Ovary (tissue), 9 donors: ENCODE data around the gene CCDC157. TPM values are rescaled to one million over a fixed set of nuclear protein-coding genes. Genes with fewer than 3 reads are reported as not detected.

Experiments
- DNase-seq, 5 donors: peaks; one replicate each; pipeline ENCODE4 v3.0.0-alpha.2; 2019 to 2020
- H3K27ac ChIP-seq, 2 donors: fragments of 200-600 bp; one replicate each; pipeline versions ENCODE4 v1.5.1 to v1.8.0; 2019 to 2022
- H3K27me3 ChIP-seq: fragments of 200-600 bp; one replicate; pipeline ENCODE4 v1.8.0; 2022
- H3K36me3 ChIP-seq: fragments of 200-600 bp; sonication (generic); one replicate; pipeline ENCODE4 v1.5.1; 2019
- H3K4me1 ChIP-seq: one replicate; pipeline ENCODE4 v1.8.1; 2013; ENCODE audit warnings: mild to moderate bottlenecking, moderate library complexity; ENCODE audit not compliant: insufficient read depth
- H3K4me3 ChIP-seq: fragments of 200-600 bp; sonication (generic); one replicate; pipeline ENCODE4 v1.5.1; 2017
- H3K9me3 ChIP-seq, 2 donors: fragments of 200-600 bp in 1 of 2; sonication (generic) in 1 of 2; one replicate each; pipeline versions ENCODE4 v1.5.1 to v1.8.1; 2013 to 2019; ENCODE audit warnings: mild to moderate bottlenecking in 1 of 2, moderate library complexity in 1 of 2
- EP300 ChIP-seq: sonication (generic); formaldehyde crosslinking; IDR thresholded peaks from one replicate; pipeline ENCODE4 v1.6.1; 2017; ENCODE audit warnings: antibody characterized with exemption
- POLR2A ChIP-seq: fragments of 450-650 bp; IDR thresholded peaks from one replicate; pipeline ENCODE4 v1.6.1; 2017; ENCODE audit warnings: antibody characterized with exemption, mild to moderate bottlenecking, moderate library complexity
- WGBS, 3 donors: extraction: QIAGEN DNeasy Blood & Tissue Kit in 1 of 3; methylation state at CpG; one replicate each; pipeline versions ENCODE4 v1.1.5 to v1.1.7; 2013 to 2017; 5-methylcytosine and 5-hydroxymethylcytosine counted together
- intact Hi-C, 4 donors: fragments of 100-400 bp; cut with DNase I; formaldehyde crosslinking; loops; one replicate each; pipeline versions ENCODE4 v1.11.0 to v1.15.1; 2022 to 2023
- polyA plus RNA-seq, 2 donors: library from polyadenylated mRNA; stranded (reverse); fragments of 200-250 nt in 1 of 2; fragments of 350-450 nt in 1 of 2; fragmentation: Illumina TruSeq in 1 of 2; extraction: RNeasy Lipid Tissue Mini Kit (QIAGEN cat#74804) in 1 of 2; gene quantifications; one replicate each; pipeline ENCODE4 v1.2.3, GENCODE V29; 2013 to 2014
- total RNA-seq, 7 donors: library from RNA; depleted of rRNA in 2 of 7; stranded (reverse); fragments of >200 nt in 2 of 7; fragmentation: NEBNext Ultra II Directional in 3 of 7; extraction: Animal tissue kit (Norgen Biotek cat#: 25700) in 3 of 7; gene quantifications; one replicate each; pipeline versions ENCODE4 v1.1.0 to v1.2.4, GENCODE V29; 2016 to 2023
- TF ChIP-seq, protein P1 (sequence below), 3 donors: fragments of 450-650 bp in 2 of 3; fragments of 200-600 bp in 1 of 3; IDR thresholded peaks; one replicate each; pipeline versions ENCODE4 v1.5.1 to v1.8.0; 2016 to 2022; ENCODE audit warnings: antibody characterized with exemption in 3 of 3, mild to moderate bottlenecking in 1 of 3
- donor health status: DM: no; HTN: no; CAD: no; lungs with moderate emphysema.
- donor health status: DM: no; HTN: no; CAD: no.
- donor health status: Bipolar disorder and iron deficiency.
- donor health status: DM: yes; HTN: yes; CAD: no.
- donor health status: DM: no; HTN: no; CAD: no.
- donor health status: DM: yes; HTN: yes; CAD: no.

The CCDC157 gene
- total and polyA plus RNA-seq, 9 donors: 0.60 to 28.0 (median 2.4) TPM

DNA sequence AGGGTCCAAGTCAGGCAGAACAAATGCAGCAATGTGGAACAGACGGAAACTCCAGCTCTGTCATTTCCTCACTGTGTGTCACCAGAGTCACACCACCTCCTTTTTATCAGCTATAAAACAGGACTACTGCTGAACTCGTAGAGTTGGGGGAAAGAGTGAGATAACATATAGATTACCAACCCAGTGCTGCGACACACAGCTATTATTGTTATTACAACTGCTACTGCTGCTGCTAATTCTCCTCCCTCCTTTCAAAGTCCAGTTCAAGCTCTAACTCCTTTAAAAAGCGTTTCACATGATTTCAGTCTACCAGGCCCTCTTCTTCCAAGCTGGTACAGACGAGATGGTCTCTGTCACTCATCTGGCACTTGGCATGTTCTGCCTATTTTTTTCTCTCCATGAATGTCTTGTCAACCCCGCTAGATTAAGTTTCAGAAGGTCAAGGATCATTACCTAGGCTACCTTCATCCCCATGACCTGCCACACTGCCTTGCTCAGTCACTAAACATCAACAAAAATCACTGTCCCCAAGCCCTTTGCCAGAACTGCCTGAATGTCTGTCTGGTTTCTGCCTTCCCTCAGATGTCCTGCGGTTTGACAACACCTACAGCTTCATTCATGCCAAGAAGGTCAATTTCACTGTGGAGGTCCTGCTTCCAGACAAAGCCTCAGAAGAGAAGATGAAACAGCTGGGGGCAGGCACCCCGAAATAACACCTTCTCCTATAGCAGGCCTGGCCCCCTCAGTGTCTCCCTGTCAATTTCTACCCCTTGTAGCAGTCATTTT is 65.1 kb downstream of the CCDC157 start:
- peak overlapping the region; percentile 79 to 97 for H3K27ac ChIP-seq
- H3K9me3 ChIP-seq: no peaks in the 10 kb centered on the region
- H3K4me3 ChIP-seq: no peak overlapping the region
- no peaks in the 10 kb centered on the region for H3K36me3 ChIP-seq
- DNase-seq: no peak
- intact Hi-C loops: loop anchor here in 1 of 4 donors (10.0 kb wide), 1 partner anchor 173 kb away; the partner anchor contains the start of gene PES1
- peaks cover 6% of the 10 kb centered on the region for H3K4me1 ChIP-seq
- no peaks in the 10 kb centered on the region for H3K27me3 ChIP-seq
- TF ChIP-seq POLR2A (no peak), EP300 (no peak)
- TF ChIP-seq, protein P1, sequence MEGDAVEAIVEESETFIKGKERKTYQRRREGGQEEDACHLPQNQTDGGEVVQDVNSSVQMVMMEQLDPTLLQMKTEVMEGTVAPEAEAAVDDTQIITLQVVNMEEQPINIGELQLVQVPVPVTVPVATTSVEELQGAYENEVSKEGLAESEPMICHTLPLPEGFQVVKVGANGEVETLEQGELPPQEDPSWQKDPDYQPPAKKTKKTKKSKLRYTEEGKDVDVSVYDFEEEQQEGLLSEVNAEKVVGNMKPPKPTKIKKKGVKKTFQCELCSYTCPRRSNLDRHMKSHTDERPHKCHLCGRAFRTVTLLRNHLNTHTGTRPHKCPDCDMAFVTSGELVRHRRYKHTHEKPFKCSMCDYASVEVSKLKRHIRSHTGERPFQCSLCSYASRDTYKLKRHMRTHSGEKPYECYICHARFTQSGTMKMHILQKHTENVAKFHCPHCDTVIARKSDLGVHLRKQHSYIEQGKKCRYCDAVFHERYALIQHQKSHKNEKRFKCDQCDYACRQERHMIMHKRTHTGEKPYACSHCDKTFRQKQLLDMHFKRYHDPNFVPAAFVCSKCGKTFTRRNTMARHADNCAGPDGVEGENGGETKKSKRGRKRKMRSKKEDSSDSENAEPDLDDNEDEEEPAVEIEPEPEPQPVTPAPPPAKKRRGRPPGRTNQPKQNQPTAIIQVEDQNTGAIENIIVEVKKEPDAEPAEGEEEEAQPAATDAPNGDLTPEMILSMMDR (IDR thresholded peaks at IDR 0.05): no peak
- 80 to 85% (median 80%) methylated on average over 8 of the region's 8 CpGs for WGBS, 3 donors

DNA sequence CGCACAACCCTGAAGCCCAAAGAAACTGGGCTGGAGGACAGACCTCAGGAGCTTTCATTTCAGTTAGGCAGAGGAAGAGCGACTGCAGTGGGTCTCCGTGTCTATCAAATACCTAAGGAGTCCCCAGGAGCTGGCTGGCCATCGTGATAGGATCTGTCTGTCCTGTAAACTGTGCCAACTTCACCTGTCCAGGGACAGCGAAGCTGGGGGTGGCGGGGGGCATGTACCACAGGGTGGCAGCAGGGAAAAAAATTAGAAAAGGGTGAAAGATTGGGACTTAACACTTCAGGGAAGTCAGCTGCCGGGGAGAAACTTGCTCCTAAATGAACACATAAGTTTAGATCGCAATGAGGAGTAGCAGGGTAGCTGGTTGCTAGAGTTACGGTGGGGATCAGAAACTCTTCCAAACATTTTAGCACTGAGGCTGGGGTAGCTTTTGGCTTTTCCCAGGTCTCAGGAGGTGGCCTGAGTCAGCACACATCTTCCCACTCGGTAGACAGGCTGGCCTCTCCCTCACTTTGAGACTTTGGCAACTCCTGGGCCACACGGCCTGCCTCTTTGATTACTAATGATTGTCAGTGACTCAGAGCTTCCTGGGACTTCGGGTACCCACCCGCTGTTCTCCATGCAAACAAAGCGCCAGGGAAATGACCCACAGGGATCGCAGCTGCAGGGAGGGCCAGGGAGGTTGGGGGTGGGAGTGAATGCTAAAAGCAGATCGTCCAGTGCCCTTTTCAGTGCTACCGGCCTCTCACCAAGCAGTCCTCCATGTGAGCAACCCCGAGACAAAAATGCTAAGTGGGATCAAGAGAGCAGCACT is 65.9 kb downstream of the CCDC157 start:
- Histone ChIP-seq H3K9me3 (no peaks in the 10 kb centered on the region), H3K27me3 (no peaks in the 10 kb centered on the region), H3K4me1 (peaks cover 6% of the 10 kb centered on the region), H3K27ac (peak overlapping the region; percentile 79 to 97), H3K36me3 (no peaks in the 10 kb centered on the region), H3K4me3 (peak overlapping the region; percentile 55)
- TF ChIP-seq, protein P1 (IDR thresholded peaks at IDR 0.05): no peak
- no peak for TF ChIP-seq EP300
- no peak for TF ChIP-seq POLR2A
- 24 to 30% (median 30%) methylated on average over 18 of the region's 18 CpGs for WGBS, 3 donors
- intact Hi-C loops: loop anchor here in 1 of 4 donors (10.0 kb wide), 1 partner anchor 172 kb away; the partner anchor contains the start of gene PES1
- DNase-seq: peak; percentile 50 to 80 (median 65)

DNA sequence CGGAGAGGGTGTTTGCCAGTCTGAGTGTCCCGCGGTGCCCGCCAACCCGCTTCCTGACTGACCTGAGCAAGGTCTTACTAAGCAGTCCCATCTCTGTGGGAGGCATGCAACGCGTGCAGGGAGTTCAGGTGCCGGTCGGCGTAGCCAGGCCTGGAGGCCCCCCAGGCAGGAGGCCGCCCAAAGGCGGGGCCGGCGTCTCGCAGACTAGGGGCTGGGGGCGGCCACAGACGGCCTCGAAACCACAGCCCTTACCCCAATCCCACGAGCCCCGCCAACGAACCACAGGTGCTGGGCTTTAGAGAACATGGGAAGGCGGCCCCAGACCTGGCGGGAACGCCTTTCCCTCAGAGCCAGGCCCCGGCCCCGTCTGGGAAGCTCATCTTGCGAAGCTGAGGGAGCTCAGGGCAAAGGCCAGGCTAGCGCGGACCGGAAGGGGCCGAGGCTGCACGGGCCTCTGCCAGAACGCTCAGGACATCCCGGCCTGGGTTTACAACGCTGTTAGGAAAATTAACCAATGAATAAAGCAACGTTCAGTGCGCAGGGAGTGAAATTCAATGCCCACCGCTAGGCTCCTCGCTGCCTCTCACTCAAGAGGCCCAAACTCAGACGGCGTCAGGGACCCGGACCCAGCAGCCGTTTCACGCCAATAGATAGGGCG is 66.6 kb downstream of the CCDC157 start:
- H3K4me1 ChIP-seq: peaks cover 6% of the 10 kb centered on the region

More for the DNA sequence above, 66.6 kb downstream of the CCDC157 start:
- peak overlapping the region; percentile 55 for H3K4me3 ChIP-seq
- intact Hi-C loops: loop anchor here in 1 of 4 donors (10.0 kb wide), 1 partner anchor 171 kb away; the partner anchor contains the start of gene PES1
- WGBS, 3 donors: 0% methylated on average over 45 of the region's 45 CpGs
- TF ChIP-seq POLR2A: peak; percentile 93
- TF ChIP-seq, protein P1 (IDR thresholded peaks at IDR 0.05): peak in 2 of 3 donors; percentile 18 to 58
- no peak for TF ChIP-seq EP300
- no peaks in the 10 kb centered on the region for H3K27me3 ChIP-seq
- H3K9me3 ChIP-seq: no peaks in the 10 kb centered on the region
- peak overlapping the region; percentile 79 to 97 for H3K27ac ChIP-seq
- H3K36me3 ChIP-seq: no peaks in the 10 kb centered on the region
- DNase-seq: no peak
